ENCODE measurements around the gene MMP2.
A peak's percentile ranks its signal among the peaks of the same experiment; 100 is the strongest.

The MMP2 gene

DNA sequence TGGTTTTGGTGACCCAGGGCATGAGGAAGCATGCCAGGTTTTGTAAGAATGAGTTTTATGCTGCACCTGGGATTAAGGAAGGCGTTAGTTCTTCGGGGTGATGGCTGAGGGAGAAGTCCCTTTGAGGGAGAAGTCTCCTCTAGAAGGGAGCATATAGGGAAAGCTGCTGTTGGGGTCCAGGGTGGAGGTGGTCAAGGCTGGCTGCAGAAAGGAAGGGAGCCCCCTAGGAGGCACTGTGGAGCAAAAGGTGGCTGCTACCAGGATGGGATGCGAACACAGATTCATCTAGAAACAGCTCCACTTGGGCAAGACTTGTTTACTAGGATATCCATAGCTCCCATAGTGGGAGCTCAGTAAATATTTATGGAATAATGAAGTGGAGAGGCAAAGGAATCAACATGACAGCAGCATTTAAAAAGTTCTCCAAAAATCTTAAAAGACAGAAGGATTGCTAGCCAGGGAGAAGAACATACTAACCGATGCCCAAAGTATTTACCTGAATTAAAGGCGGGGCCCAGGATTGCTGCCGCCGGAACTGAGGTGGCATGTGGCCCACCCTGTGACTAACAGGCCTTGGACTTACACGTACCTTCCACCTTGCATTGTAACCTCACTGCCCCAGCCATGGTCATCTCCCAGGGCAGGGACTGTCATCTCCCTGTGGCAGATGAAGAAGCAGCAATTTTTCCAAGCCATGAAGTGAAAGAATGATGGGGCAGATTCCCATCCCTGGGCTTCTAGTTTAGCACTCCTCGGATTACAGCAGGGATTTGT, 22.7 kb downstream of the MMP2 start:
- WGBS (ENCODE audit: insufficient coverage, insufficient read length), result no CpG with 5 or more reads among the region's 9 CpGs
- Histone ChIP-seq H3K4me3 (ENCODE audit: low read length) (no peak overlapping the region), H3K27me3 (ENCODE audit: control insufficient read depth, insufficient read depth, low read length) (no peaks in the 10 kb centered on the region), H3K27ac (ENCODE audit: low read length) (no peak overlapping the region), H3K9me3 (ENCODE audit: control insufficient read depth, insufficient read depth, low read length) (no peaks in the 10 kb centered on the region), H3K4me1 (ENCODE audit: control insufficient read depth, insufficient read depth, low read length) (peaks cover 2% of the 10 kb centered on the region; the same call in 1 of the 2 replicates), H3K36me3 (ENCODE audit: control insufficient read depth, insufficient read depth, low read length) (no peaks in the 10 kb centered on the region)
- DNase-seq (ENCODE audit: low read depth, low spot score), result no peak

DNA sequence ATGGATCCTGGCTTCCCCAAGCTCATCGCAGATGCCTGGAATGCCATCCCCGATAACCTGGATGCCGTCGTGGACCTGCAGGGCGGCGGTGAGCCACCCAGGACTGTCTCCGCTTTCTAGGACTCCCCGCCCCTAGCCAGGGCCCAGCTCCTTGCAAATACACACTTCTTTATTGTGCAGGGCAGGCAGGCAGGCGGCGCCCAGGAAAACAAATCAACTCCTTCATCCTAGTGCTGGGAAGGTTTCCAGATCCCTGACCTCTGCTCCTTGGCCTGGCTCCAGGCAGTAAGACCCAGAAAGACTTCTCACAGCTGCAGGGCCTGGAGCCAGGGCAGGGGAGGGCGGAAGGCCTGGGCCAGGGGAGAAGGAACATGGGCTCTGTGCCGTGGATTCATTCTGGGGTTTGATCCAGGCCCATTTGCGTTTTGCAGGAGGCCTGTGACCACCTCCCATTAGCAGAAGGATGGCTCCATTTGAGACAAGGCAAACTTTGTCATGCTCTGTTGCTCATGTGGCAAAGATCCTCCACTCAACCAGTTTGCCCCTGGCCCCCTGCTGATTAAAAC, 23.9 kb downstream of the MMP2 start:
- no CpG with 5 or more reads among the region's 13 CpGs for WGBS (ENCODE audit: insufficient coverage, insufficient read length)
- Histone ChIP-seq H3K27me3 (ENCODE audit: control insufficient read depth, insufficient read depth, low read length) (no peaks in the 10 kb centered on the region), H3K27ac (ENCODE audit: low read length) (no peak overlapping the region), H3K4me3 (ENCODE audit: low read length) (no peak overlapping the region), H3K36me3 (ENCODE audit: control insufficient read depth, insufficient read depth, low read length) (no peaks in the 10 kb centered on the region), H3K9me3 (ENCODE audit: control insufficient read depth, insufficient read depth, low read length) (no peaks in the 10 kb centered on the region), H3K4me1 (ENCODE audit: control insufficient read depth, insufficient read depth, low read length) (peaks cover 2% of the 10 kb centered on the region; the same call in 1 of the 2 replicates)
- DNase-seq (ENCODE audit: low read depth, low spot score), result no peak

DNA sequence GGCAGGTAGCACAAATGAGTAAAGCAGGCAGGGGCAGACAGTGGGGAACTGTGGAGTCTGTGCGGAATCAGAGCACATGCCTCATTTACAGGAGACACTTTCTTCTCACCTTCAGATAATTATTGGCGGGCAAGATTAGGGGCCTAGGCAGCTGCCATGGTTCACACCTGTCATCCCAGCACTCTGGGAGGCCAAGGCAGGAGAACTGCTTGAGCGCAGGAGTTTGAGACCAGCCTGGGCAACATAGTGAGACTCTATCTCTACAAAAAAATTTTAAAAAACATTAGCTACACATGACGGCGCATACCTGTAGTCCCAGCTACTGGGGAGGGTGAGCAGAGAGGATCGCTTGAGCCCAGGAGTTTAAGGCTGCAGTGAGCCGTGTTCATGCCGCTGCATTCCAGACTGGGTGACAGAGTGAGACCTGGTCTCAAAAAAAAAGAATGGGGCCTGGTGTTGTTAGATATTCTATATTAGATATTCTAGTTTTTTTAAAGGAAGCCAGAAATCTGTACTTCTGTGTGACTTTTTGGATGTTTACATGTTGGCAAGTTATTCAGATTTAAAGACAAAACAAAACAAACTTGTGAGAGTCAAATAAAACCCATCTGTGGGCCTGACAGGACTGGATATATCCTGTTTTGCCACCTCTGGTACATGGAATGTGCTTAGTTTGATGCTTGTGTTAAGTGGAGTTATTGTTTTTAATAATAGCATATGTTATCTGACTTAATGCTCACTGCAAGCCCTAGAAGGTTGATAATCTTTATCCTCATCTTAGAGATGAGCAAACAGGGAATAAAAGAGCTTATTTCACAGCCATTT, 24.9 kb downstream of the MMP2 start:
- peaks cover 2% of the 10 kb centered on the region; the same call in 1 of the 2 replicates for H3K4me1 ChIP-seq (ENCODE audit: control insufficient read depth, insufficient read depth, low read length)
- no peaks in the 10 kb centered on the region for H3K27me3 ChIP-seq (ENCODE audit: control insufficient read depth, insufficient read depth, low read length)
- WGBS (ENCODE audit: insufficient coverage, insufficient read length), result no CpG with 5 or more reads among the region's 8 CpGs
- H3K36me3 ChIP-seq (ENCODE audit: control insufficient read depth, insufficient read depth, low read length), result no peaks in the 10 kb centered on the region
- no peaks in the 10 kb centered on the region for H3K9me3 ChIP-seq (ENCODE audit: control insufficient read depth, insufficient read depth, low read length)
- no peak overlapping the region for H3K4me3 ChIP-seq (ENCODE audit: low read length)
- DNase-seq (ENCODE audit: low read depth, low spot score), result no peak
- H3K27ac ChIP-seq (ENCODE audit: low read length), result no peak overlapping the region

DNA sequence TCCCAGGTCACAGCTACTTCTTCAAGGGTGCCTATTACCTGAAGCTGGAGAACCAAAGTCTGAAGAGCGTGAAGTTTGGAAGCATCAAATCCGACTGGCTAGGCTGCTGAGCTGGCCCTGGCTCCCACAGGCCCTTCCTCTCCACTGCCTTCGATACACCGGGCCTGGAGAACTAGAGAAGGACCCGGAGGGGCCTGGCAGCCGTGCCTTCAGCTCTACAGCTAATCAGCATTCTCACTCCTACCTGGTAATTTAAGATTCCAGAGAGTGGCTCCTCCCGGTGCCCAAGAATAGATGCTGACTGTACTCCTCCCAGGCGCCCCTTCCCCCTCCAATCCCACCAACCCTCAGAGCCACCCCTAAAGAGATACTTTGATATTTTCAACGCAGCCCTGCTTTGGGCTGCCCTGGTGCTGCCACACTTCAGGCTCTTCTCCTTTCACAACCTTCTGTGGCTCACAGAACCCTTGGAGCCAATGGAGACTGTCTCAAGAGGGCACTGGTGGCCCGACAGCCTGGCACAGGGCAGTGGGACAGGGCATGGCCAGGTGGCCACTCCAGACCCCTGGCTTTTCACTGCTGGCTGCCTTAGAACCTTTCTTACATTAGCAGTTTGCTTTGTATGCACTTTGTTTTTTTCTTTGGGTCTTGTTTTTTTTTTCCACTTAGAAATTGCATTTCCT, 26.5 kb downstream of the MMP2 start:
- no peaks in the 10 kb centered on the region for H3K27me3 ChIP-seq (ENCODE audit: control insufficient read depth, insufficient read depth, low read length)
- DNase-seq (ENCODE audit: low read depth, low spot score), result no peak
- H3K36me3 ChIP-seq (ENCODE audit: control insufficient read depth, insufficient read depth, low read length), result no peaks in the 10 kb centered on the region
- no CpG with 5 or more reads among the region's 10 CpGs for WGBS (ENCODE audit: insufficient coverage, insufficient read length)
- H3K9me3 ChIP-seq (ENCODE audit: control insufficient read depth, insufficient read depth, low read length), result no peaks in the 10 kb centered on the region
- H3K27ac ChIP-seq (ENCODE audit: low read length), result no peak overlapping the region
- H3K4me3 ChIP-seq (ENCODE audit: low read length), result no peak overlapping the region
- H3K4me1 ChIP-seq (ENCODE audit: control insufficient read depth, insufficient read depth, low read length), result peaks cover 2% of the 10 kb centered on the region; the same call in 1 of the 2 replicates

DNA sequence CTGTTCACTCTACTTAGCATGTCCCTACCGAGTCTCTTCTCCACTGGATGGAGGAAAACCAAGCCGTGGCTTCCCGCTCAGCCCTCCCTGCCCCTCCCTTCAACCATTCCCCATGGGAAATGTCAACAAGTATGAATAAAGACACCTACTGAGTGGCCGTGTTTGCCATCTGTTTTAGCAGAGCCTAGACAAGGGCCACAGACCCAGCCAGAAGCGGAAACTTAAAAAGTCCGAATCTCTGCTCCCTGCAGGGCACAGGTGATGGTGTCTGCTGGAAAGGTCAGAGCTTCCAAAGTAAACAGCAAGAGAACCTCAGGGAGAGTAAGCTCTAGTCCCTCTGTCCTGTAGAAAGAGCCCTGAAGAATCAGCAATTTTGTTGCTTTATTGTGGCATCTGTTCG, 27.1 kb downstream of the MMP2 start:
- H3K9me3 ChIP-seq (ENCODE audit: control insufficient read depth, insufficient read depth, low read length), result no peaks in the 10 kb centered on the region

DNA sequence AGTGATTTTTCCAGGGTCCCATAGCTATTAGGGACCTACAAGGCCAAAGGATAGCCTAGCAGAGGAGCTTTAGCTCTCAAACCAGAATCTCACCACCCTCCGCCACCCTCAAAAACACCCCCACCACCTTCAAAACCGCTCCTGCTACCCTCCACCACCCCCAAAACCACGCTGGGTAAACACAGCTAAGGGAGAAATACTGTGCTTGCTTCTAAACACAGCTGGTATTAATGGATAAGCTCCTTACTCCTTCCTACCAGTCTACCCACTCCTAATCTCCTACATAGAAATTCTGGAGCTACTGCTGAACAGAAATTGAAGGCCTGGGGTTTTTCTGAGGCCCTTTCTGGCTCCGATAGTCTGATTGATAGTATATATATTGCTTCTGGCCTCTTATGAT, 27.7 kb downstream of the MMP2 start:
- Histone ChIP-seq H3K27me3 (ENCODE audit: control insufficient read depth, insufficient read depth, low read length) (no peaks in the 10 kb centered on the region), H3K27ac (ENCODE audit: low read length) (no peak overlapping the region)
- DNase-seq (ENCODE audit: low read depth, low spot score), result no peak

More for the DNA sequence above, 27.1 kb downstream of the MMP2 start:
- DNase-seq (ENCODE audit: low read depth, low spot score), result no peak
- Histone ChIP-seq H3K27me3 (ENCODE audit: control insufficient read depth, insufficient read depth, low read length) (no peaks in the 10 kb centered on the region), H3K27ac (ENCODE audit: low read length) (no peak overlapping the region), H3K4me3 (ENCODE audit: low read length) (no peak overlapping the region), H3K4me1 (ENCODE audit: control insufficient read depth, insufficient read depth, low read length) (peaks cover 2% of the 10 kb centered on the region; the same call in 1 of the 2 replicates), H3K36me3 (ENCODE audit: control insufficient read depth, insufficient read depth, low read length) (no peaks in the 10 kb centered on the region)
- WGBS (ENCODE audit: insufficient coverage, insufficient read length), result no CpG with 5 or more reads among the region's 7 CpGs

DNA sequence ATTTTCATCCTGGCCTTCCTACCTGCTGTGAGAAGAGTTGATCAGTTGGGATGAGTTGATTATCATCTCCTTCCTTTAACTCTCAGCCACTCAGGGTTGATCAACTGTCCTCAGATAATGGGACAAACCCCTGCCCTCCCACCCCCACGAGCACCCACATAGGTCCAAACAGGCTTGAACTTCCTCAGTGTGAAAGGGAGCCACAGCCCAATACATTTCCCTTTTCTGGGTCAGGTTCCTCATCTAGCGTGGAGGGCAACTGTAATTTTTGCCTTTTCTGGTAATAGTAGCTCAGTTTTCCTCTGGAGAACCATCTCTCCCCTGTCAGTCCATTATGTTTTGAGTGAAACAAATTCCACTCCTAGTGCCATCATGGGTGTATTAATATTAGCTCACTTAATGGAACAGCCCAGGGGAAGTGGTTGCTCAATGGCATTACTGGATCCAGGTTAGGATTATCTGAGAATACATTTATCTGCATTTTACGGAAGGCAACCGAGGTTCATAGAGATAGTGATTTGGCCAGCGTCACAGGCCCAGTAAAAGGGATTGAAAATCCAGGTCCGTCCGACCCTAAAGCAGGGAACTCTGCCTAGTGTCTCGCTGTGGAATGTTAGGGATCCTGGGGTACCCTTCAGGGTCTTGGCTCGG, 29.4 kb downstream of the MMP2 start:
- Histone ChIP-seq H3K4me1 (ENCODE audit: control insufficient read depth, insufficient read depth, low read length) (no peaks in the 10 kb centered on the region), H3K36me3 (ENCODE audit: control insufficient read depth, insufficient read depth, low read length) (no peaks in the 10 kb centered on the region), H3K27ac (ENCODE audit: low read length) (no peak overlapping the region), H3K9me3 (ENCODE audit: control insufficient read depth, insufficient read depth, low read length) (no peaks in the 10 kb centered on the region), H3K27me3 (ENCODE audit: control insufficient read depth, insufficient read depth, low read length) (no peaks in the 10 kb centered on the region), H3K4me3 (ENCODE audit: low read length) (peak overlapping the region; percentile 5; the same call in 1 of the 2 replicates)
- no CpG with 5 or more reads among the region's 9 CpGs for WGBS (ENCODE audit: insufficient coverage, insufficient read length)
- DNase-seq (ENCODE audit: low read depth, low spot score), result no peak

More for the DNA sequence above, 27.7 kb downstream of the MMP2 start:
- WGBS (ENCODE audit: insufficient coverage, insufficient read length), result no CpG with 5 or more reads among the region's 4 CpGs
- H3K36me3 ChIP-seq (ENCODE audit: control insufficient read depth, insufficient read depth, low read length), result no peaks in the 10 kb centered on the region
- peaks cover 2% of the 10 kb centered on the region; the same call in 1 of the 2 replicates for H3K4me1 ChIP-seq (ENCODE audit: control insufficient read depth, insufficient read depth, low read length)
- no peak overlapping the region for H3K4me3 ChIP-seq (ENCODE audit: low read length)
- no peaks in the 10 kb centered on the region for H3K9me3 ChIP-seq (ENCODE audit: control insufficient read depth, insufficient read depth, low read length)

DNA sequence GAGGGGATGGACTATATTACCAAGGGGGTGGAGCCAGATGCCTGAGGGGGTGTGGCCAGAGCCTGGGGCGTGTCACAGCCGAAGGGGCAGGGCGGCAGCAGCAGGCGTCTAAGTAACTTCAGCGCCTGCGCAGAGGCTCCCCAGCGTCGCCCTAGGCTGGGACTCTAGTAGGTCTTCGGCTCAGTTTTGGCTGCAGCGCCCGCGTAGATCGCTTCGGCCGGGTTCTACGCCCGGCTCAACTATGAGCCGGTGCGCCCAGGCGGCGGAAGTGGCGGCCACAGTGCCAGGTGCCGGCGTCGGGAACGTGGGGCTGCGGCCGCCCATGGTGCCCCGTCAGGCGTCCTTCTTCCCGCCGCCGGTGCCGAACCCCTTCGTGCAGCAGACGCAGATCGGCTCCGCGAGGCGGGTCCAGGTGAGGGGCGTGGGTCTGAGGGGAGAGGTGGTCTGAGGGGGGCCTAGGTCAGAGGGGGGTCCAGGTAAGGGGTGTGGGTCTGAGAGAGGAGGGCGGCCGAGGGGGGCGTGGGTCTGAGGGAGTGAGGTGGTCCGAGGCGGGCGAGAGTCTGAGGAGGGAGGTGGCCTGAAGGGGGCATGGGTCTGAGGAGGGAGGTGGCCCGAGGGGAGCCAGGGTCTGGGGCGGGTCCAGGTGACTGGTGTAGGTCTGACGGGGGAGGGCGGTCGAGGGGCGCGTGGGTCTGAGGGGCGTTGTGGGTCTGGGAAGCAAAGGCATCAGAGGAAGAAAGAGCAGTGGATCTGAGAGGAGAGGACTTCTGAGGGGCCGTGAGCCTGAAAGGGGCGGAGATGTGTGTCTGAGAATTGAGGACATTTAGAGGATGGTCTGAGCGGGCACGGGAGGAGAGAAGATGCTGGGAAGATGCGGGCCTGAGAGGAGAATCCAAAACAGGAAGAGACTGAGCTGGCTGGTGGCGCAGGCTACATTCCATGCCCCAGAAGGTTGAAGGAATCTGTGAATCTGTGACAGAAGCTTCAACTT, 30.2 kb downstream of the MMP2 start, which contains the start of gene LPCAT2:
Gene LPCAT2 (plus strand): TSS at position 132 of the 991 bp plus-strand sequence. CDS start 110 bp downstream, at position 242.
- no CpG with 5 or more reads among the region's 61 CpGs for WGBS (ENCODE audit: insufficient coverage, insufficient read length)
- peak within 1 kb of the TSS; percentile 70; the same call in 1 of the 2 replicates for H3K4me3 ChIP-seq (ENCODE audit: low read length)
- H3K27ac ChIP-seq (ENCODE audit: low read length), result no peak within 1 kb of the TSS
- H3K4me1 ChIP-seq (ENCODE audit: control insufficient read depth, insufficient read depth, low read length), result no peaks in the 10 kb centered on the region
- H3K27me3 ChIP-seq (ENCODE audit: control insufficient read depth, insufficient read depth, low read length), result no peaks in the 10 kb centered on the region
- no peaks in the 10 kb centered on the region for H3K9me3 ChIP-seq (ENCODE audit: control insufficient read depth, insufficient read depth, low read length)
- H3K36me3 ChIP-seq (ENCODE audit: control insufficient read depth, insufficient read depth, low read length), result no peaks in the 10 kb centered on the region
- peak; percentile 61 for DNase-seq (ENCODE audit: low read depth, low spot score)
